H1 (cell line): ENCODE results near the gene HAVCR2. TPM values are rescaled to one million over a fixed set of nuclear protein-coding genes. Genes with fewer than 3 reads are reported as not detected.

Experiments used
- CTCF ChIA-PET: fragments of 300-600 bp; sonication (Branson Sonifier 250); formaldehyde crosslinking; loops from one replicate; lab custom pipeline; 2021; ENCODE audit not compliant: partially characterized antibody; lab: Charles Lee
- POLR2A ChIA-PET: fragments of 300-600 bp; sonication (Branson Sonifier 250); formaldehyde crosslinking; loops from one replicate; lab custom pipeline; 2021; ENCODE audit warnings: inconsistent platforms; ENCODE audit not compliant: partially characterized antibody; lab: Charles Lee
- DNase-seq, 2 experiments: peaks; one replicate each; pipeline versions ENCODE4 v3.0.0 to v3.0.0-alpha.2; 2010 to 2022; ENCODE audit warnings: low spot score in 2 of 2, low read depth in 1 of 2, mixed read lengths in 1 of 2
- FAIRE-seq: peaks from 2 replicates; lab custom pipeline; 2011; peaks lifted over from hg19 to GRCh38; lab: Jason Lieb, UNC
- H2AFZ ChIP-seq: 2 replicates; pipeline ENCODE4 v1.8.1; 2012; ENCODE audit warnings: low read length, inconsistent platforms
- H2AK5ac ChIP-seq: 2 replicates; pipeline ENCODE4 v1.6.1; 2013; ENCODE audit warnings: low read depth, low read length
- H2BK120ac ChIP-seq: replicated peaks from 2 replicates; pipeline ENCODE3; 2013; ENCODE audit warnings: low read depth, low read length, inconsistent platforms
- H2BK12ac ChIP-seq: 2 replicates; pipeline ENCODE4 v1.6.1; 2013; ENCODE audit warnings: low read depth, low read length
- H2BK15ac ChIP-seq: 2 replicates; pipeline ENCODE4 v1.6.1; 2013; ENCODE audit warnings: low read length
- H2BK20ac ChIP-seq: 2 replicates; pipeline ENCODE4 v1.6.1; 2013; ENCODE audit warnings: low read length
- H2BK5ac ChIP-seq: 2 replicates; pipeline ENCODE4 v1.6.1; 2013; ENCODE audit warnings: low read depth, low read length
- H3K14ac ChIP-seq: 2 replicates; pipeline ENCODE4 v1.6.1; 2013; ENCODE audit warnings: inconsistent platforms; ENCODE audit not compliant: insufficient read length
- H3K18ac ChIP-seq: 2 replicates; pipeline ENCODE4 v1.6.1; 2013; ENCODE audit warnings: low read length; ENCODE audit errors: extremely low read depth
- H3K23ac ChIP-seq: 2 replicates; pipeline ENCODE4 v1.6.1; 2013; ENCODE audit warnings: inconsistent platforms; ENCODE audit not compliant: insufficient read length
- H3K23me2 ChIP-seq: 2 replicates; pipeline ENCODE4 v1.6.1; 2013; ENCODE audit warnings: low read depth, low read length
- H3K27ac ChIP-seq: 2 replicates; pipeline ENCODE4 v1.6.1; 2011; ENCODE audit warnings: low read depth, low read length, inconsistent platforms
- H3K27me3 ChIP-seq, 4 experiments: replicated peaks in 1 of 4; 1 replicate in 1 of 4; 2 replicates in 3 of 4; pipeline versions ENCODE4 v1.6.1 to v1.8.1; 2011 to 2013; ENCODE audit warnings: low read length in 3 of 4, mild to moderate bottlenecking in 3 of 4, inconsistent platforms in 2 of 4, mixed read lengths in 2 of 4, moderate library complexity in 1 of 4; ENCODE audit not compliant: control insufficient read depth in 3 of 4, insufficient read depth in 3 of 4; ENCODE audit errors: extremely low read depth in 1 of 4
- H3K36me3 ChIP-seq, 4 experiments: 2 replicates each; pipeline versions ENCODE4 v1.6.1 to v1.8.1; 2011 to 2013; ENCODE audit warnings: mild to moderate bottlenecking in 4 of 4, low read length in 3 of 4, moderate library complexity in 2 of 4, control low read depth in 1 of 4, inconsistent platforms in 1 of 4; ENCODE audit not compliant: insufficient read depth in 4 of 4, control insufficient read depth in 2 of 4
- H3K4ac ChIP-seq: replicated peaks from 2 replicates; pipeline ENCODE3; 2013; ENCODE audit warnings: low read length, low read depth, mixed read lengths, inconsistent platforms; ENCODE audit not compliant: insufficient read length
- H3K4me1 ChIP-seq, 4 experiments: replicated peaks in 1 of 4; 1 replicate in 1 of 4; 2 replicates in 3 of 4; pipeline versions ENCODE4 v1.6.1 to v1.8.1; 2011 to 2013; ENCODE audit warnings: low read length in 3 of 4, inconsistent platforms in 2 of 4, mixed read lengths in 1 of 4; ENCODE audit not compliant: insufficient read depth in 4 of 4, control insufficient read depth in 3 of 4
- H3K4me2 ChIP-seq, 2 experiments: 2 replicates each; pipeline versions ENCODE4 v1.6.1 to v1.8.1; 2011 to 2013; ENCODE audit warnings: low read depth in 2 of 2, low read length in 2 of 2, control low read depth in 1 of 2, inconsistent platforms in 1 of 2, mild to moderate bottlenecking in 1 of 2; ENCODE audit not compliant: insufficient read depth in 1 of 2
- H3K4me3 ChIP-seq, 4 experiments: fragments of 200-600, 300-600 bp in 1 of 4; sonication (generic), shearing (Covaris generic), sonication (Bioruptor Twin) in 1 of 4; 2 replicates each; pipeline versions ENCODE4 v1.5.1 to v1.8.1; 2011 to 2016; ENCODE audit warnings: low read length in 4 of 4, low read depth in 3 of 4, control low read depth in 2 of 4, inconsistent platforms in 2 of 4, mild to moderate bottlenecking in 2 of 4, mixed read lengths in 1 of 4, moderate library complexity in 1 of 4; ENCODE audit not compliant: insufficient read depth in 2 of 4; ENCODE audit errors: extremely low read depth in 1 of 4
- H3K56ac ChIP-seq: replicated peaks from 2 replicates; pipeline ENCODE3; 2013; ENCODE audit warnings: low read depth, mild to moderate bottlenecking, mixed read lengths, low read length, inconsistent platforms; ENCODE audit not compliant: insufficient read length
- H3K79me1 ChIP-seq: 2 replicates; pipeline ENCODE4 v1.6.1; 2013; ENCODE audit warnings: low read depth, low read length, control low read depth
- H3K79me2 ChIP-seq, 2 experiments: 2 replicates each; pipeline versions ENCODE4 v1.6.1 to v1.8.1; 2012 to 2013; ENCODE audit warnings: low read length in 2 of 2, mild to moderate bottlenecking in 2 of 2, inconsistent platforms in 1 of 2; ENCODE audit not compliant: insufficient read depth in 2 of 2, control insufficient read depth in 1 of 2
- H3K9ac ChIP-seq, 4 experiments: replicated peaks in 1 of 4; 1 replicate in 1 of 4; 2 replicates in 3 of 4; pipeline versions ENCODE4 v1.6.1 to v1.8.1; 2011 to 2013; ENCODE audit warnings: low read depth in 3 of 4, low read length in 3 of 4, control low read depth in 2 of 4, mild to moderate bottlenecking in 2 of 4, moderate library complexity in 2 of 4, inconsistent platforms in 1 of 4; ENCODE audit errors: extremely low read depth in 1 of 4
- H3K9me3 ChIP-seq, 2 experiments: 2 replicates each; pipeline versions ENCODE4 v1.6.1 to v1.8.1; 2012 to 2013; ENCODE audit warnings: mild to moderate bottlenecking in 2 of 2, moderate library complexity in 2 of 2, control low read depth in 1 of 2, inconsistent platforms in 1 of 2, low read depth in 1 of 2, low read length in 1 of 2, mixed read lengths in 1 of 2; ENCODE audit not compliant: insufficient read depth in 2 of 2
- H4K20me1 ChIP-seq, 2 experiments: replicated peaks in 1 of 2; 2 replicates each; pipeline versions ENCODE3 to v1.8.1; 2011 to 2013; ENCODE audit warnings: inconsistent platforms in 2 of 2, low read length in 2 of 2, mild to moderate bottlenecking in 1 of 2; ENCODE audit not compliant: insufficient read depth in 2 of 2, control insufficient read depth in 1 of 2
- H4K5ac ChIP-seq: 2 replicates; pipeline ENCODE4 v1.6.1; 2013; ENCODE audit warnings: low read length, low read depth, mixed read lengths, inconsistent platforms; ENCODE audit not compliant: insufficient read length
- H4K8ac ChIP-seq: 2 replicates; pipeline ENCODE4 v1.8.0; 2013; ENCODE audit warnings: mild to moderate bottlenecking, moderate library complexity, low read length, inconsistent platforms; ENCODE audit not compliant: insufficient read depth; ENCODE audit errors: extremely low read depth
- H4K91ac ChIP-seq: replicated peaks from 2 replicates; pipeline ENCODE3; 2013; ENCODE audit warnings: low read length, mixed read lengths, inconsistent platforms; ENCODE audit not compliant: insufficient read length
- CBX5 ChIP-seq: fragments of 300-800, 300-1000 bp; sonication (generic); IDR thresholded peaks from 2 replicates; pipeline ENCODE4 v1.7.1; 2016; ENCODE audit warnings: antibody characterized with exemption, low read length, low read depth
- polyA plus RNA-seq, 7 experiments: library from polyadenylated mRNA; depleted of rRNA in 3 of 7; stranded (reverse) in 5 of 7; unstranded in 2 of 7; fragments of >200 nt in 5 of 7; fragments of 200-250 nt in 2 of 7; gene quantifications; 1 replicate in 5 of 7; 2 replicates in 1 of 7; 4 replicates in 1 of 7; pipeline versions ENCODE4 v1.2.1 to v1.2.3, GENCODE V29; 2011 to 2013; ENCODE audit warnings: missing spikeins in 2 of 7, mixed read lengths in 2 of 7
- total RNA-seq: library from RNA; stranded (reverse); fragmentation: NEBNext Ultra II Directional; extraction: Animal tissue kit (Norgen Biotek cat#: 25700); gene quantifications from 2 replicates; pipeline ENCODE4 v1.2.1, GENCODE V29; 2021

The HAVCR2 gene
- total and polyA plus RNA-seq, 2 of the 8 experiments (the other 6 are each of a cell fraction or from before 2014, with no cell fraction given): 0.03 TPM; not detected in 1

DNA sequence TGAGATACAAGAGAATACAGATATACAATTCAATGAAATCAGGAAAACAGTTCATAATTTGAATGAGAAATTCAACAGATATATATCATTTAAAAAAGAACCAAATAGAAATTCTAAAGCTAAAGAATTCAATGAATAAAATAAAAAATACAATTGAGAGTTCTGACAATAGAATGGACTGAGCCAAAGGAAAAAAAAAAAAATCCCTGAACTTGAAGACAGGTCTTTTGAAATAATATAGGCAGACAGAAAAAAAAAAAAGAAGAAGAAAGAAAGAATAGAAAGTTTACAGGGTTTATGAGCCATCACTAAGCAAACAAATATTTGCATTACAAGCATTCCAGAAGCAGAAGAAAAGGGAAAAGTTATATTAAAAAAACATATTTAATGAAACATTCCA lies 12.9 kb upstream of the HAVCR2 start:
- no peak overlapping the region for H3K56ac ChIP-seq
- H3K4me2 ChIP-seq: no peak overlapping the region
- H3K4ac ChIP-seq: no peak overlapping the region
- H2AK5ac ChIP-seq: no peak overlapping the region
- no peak overlapping the region for H2BK20ac ChIP-seq
- no peak overlapping the region for H2AFZ ChIP-seq
- no peak overlapping the region for H3K14ac ChIP-seq
- H3K36me3 ChIP-seq: no peaks in the 10 kb centered on the region
- no peaks in the 10 kb centered on the region for H3K79me2 ChIP-seq
- no peak overlapping the region for H2BK5ac ChIP-seq
- no peaks in the 10 kb centered on the region for H3K23me2 ChIP-seq
- ChIA-PET POLR2A (no interaction called here), CTCF (interaction anchor here (0.6 to 1.0 kb wide), 2 partner anchors 10 to 256 kb away, joined by 3 read pairs; no protein-coding TSS in a partner anchor)
- no peaks in the 10 kb centered on the region; a peak in 1 of 7 replicates for H3K4me1 ChIP-seq
- no peak overlapping the region for H3K27ac ChIP-seq
- H3K27me3 ChIP-seq: no peaks in the 10 kb centered on the region
- DNase-seq (no peak), FAIRE-seq (no peak)
- H3K9ac ChIP-seq: no peak overlapping the region
- no peaks in the 10 kb centered on the region for H3K79me1 ChIP-seq
- H3K18ac ChIP-seq: no peak overlapping the region
- H4K5ac ChIP-seq: no peak overlapping the region
- H4K8ac ChIP-seq: no peak overlapping the region
- H4K20me1 ChIP-seq: no peaks in the 10 kb centered on the region
- no peak overlapping the region for H4K91ac ChIP-seq
- no peak overlapping the region for H2BK120ac ChIP-seq
- no peak overlapping the region for H3K23ac ChIP-seq
- no peak overlapping the region for H2BK12ac ChIP-seq
- no peak overlapping the region for H3K4me3 ChIP-seq
- H3K9me3 ChIP-seq: no peaks in the 10 kb centered on the region
- no peak overlapping the region for H2BK15ac ChIP-seq
- no peak for TF ChIP-seq CBX5
